ENCODE data around the gene UBC.
"Not testable (repeated sequence)": the region's sequence is repeated elsewhere in the genome, so short reads cannot be mapped to it uniquely, and the experiment has no call there.

UBC gene

GRCh38 chr12:124883263-124884130, 31.0 kb downstream of the UBC start:
- DNase-seq: no peak

GRCh38 chr12:124881123-124881522, 33.3 kb downstream of the UBC start:
- no peak for DNase-seq

GRCh38 chr12:124880335-124880734, 34.1 kb downstream of the UBC start:
- DNase-seq: not testable (repeated sequence)

GRCh38 chr12:124878795-124879516, 35.5 kb downstream of the UBC start:
- DNase-seq: no peak

GRCh38 chr12:124877423-124877822, 37.0 kb downstream of the UBC start:
- no peak for DNase-seq

- DNase-seq: no peak
Observed at GRCh38 chr12:124876171-124876570, 38.3 kb downstream of the UBC start.

DNA sequence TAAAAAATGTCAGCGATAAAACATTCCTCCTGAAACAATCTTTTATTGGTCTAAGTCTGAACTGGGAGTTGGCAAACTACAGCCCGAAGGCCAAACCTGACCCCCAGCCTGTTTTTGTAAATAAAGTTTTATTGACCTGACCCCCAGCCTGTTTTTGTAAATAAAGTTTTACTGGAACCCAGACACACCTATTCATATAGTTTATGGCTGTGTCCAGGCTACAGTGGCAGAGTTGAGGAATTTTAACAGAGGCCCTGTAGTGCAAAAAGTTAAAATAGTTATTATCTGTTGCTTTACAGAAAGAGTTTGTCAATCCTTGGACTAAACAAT, 38.7 kb downstream of the UBC start:
- DNase-seq: no peak

- no peak for DNase-seq
Observed at GRCh38 chr12:124874988-124875802, 39.3 kb downstream of the UBC start.

GRCh38 chr12:124874188-124874587, 40.3 kb downstream of the UBC start:
- DNase-seq: no peak

DNA sequence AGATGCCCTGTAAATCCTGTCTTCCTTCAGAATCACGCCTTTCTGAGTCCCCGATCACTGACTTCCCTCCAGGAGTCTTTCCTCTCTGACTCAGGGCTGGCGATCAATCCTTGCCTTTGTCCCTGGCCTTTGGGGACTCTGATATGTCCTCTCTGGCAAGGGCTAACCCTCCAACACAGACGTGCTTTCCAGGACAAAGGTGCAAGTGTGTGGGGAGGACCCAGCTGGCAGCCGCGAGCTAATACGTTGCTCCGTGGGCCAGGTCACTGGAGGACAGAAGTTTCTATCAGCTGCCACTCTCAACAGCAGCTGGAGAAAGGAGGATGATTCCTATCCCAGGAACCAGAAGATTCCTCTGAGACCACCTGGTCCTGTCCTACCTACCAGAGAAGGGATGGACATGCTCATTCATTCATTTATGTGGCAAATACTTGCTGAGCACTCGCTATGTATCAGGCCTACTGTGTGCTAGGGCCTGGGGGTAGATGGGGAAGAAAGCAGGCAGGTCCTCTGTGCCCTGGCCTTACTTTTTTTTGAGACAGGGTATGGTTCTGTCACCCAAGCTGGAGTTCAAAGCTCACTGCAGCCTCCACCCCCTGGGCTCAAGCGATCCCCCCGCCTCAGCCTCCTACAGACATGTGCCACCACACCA, 42.3 kb downstream of the UBC start:
- no peak for DNase-seq

DNA sequence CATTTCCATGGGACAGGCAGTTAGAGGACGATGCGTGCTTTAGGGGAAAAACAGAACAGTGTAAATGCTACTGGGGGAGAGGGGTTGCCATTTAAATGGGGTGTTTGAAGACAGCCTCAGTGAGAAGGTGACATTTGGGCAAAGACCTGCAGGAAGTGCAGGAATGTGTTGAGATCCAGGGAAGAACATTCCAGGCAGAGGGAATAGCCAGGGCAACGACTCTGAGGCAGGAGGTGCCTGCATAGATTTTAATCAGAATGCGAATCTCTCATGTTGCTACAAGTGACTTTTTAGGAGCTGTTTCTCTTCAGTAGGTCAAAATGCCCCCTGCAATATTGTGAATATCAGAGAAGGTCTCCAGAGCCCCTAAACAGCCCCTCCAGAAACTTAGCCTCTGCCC, 43.2 kb downstream of the UBC start:
- DNase-seq: no peak

DNA sequence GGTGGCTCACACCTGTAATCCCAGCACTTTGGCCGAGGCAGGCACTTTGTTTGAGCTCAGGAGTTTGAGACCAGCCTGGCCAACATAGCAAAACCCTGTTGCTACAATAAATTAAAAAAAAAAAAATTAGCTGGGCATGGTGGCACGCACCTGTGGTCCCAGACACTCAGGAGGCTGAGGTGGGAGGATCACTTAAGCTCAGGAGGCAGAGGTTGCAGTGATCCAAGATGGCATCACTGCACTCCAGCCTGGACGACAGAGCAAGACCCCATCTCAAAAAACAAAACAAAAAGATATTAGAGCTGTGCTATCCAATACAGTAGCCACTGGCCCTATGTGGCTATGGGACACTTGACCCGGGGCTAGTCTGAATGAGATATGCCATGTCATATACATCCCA, 43.9 kb downstream of the UBC start:
- DNase-seq: no peak

DNA sequence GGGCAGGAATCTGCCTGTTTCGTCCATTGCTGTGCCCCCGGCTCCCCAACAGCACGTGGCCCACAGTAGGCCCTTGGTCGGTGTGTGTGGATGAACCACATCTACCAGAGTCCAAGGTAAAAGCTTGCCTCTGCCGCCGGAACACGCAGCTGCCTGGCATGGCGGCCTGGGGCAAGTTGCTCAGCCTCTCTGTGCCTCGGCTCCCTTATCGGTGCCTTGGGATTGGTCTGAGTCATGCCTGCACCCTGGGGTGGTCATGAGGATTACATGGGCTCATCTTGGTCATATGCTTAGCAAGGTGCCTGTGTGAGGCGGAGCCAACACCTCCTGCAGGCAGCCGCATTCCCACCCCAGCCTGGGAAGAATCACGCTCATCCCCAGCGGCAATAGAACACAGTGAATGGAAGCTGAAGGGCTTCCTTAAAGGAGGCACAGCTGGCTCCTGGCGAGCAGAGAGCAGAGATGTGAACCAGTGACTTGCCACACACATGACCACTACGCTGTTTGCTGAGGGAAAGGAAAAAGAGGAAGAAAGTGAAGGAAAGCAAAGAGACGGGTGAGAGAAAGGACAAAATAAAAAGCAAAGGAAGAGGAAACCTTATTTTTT, 45.3 kb downstream of the UBC start:
- no peak for DNase-seq

GRCh38 chr12:124868252-124869058, 46.0 kb downstream of the UBC start:
- no peak for DNase-seq

GRCh38 chr12:124867401-124867930, 47.0 kb downstream of the UBC start:
- DNase-seq: no peak

GRCh38 chr12:124866883-124867400, 47.5 kb downstream of the UBC start:
- no peak for DNase-seq

- DNase-seq: no peak
Observed at GRCh38 chr12:124866195-124866882, 48.1 kb downstream of the UBC start.

DNA sequence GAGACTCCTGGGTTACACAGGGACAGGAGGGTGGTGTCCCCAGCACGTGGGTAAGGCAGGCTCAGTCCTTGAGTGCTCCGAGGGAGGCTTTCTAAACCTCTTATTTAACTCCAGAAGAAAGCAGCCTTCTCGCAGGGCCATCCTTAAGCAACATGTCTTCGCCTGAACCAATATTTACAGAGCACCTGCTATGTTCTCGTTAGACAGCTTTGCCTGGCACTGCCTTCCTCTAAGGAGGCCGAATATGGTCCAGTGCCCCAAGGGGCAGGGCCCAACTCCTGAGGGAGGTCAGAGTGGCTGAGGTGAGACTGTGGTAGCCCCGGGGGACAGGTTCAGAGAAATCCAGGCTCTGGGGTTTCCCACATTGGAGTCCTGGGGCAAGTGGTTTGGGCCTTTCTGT, 48.7 kb downstream of the UBC start:
- no peak for DNase-seq

GRCh38 chr12:124864326-124864752, 50.1 kb downstream of the UBC start:
- no peak for DNase-seq

All from stimulated activated CD4-positive, alpha-beta T cell treated with anti-CD3 and anti-CD28 coated beads, Interleukin-4, amount 100 ng/mL, for 4 hours (primary cell).